Measurements from ENCODE around the gene RGS6.

RGS6 gene

DNA sequence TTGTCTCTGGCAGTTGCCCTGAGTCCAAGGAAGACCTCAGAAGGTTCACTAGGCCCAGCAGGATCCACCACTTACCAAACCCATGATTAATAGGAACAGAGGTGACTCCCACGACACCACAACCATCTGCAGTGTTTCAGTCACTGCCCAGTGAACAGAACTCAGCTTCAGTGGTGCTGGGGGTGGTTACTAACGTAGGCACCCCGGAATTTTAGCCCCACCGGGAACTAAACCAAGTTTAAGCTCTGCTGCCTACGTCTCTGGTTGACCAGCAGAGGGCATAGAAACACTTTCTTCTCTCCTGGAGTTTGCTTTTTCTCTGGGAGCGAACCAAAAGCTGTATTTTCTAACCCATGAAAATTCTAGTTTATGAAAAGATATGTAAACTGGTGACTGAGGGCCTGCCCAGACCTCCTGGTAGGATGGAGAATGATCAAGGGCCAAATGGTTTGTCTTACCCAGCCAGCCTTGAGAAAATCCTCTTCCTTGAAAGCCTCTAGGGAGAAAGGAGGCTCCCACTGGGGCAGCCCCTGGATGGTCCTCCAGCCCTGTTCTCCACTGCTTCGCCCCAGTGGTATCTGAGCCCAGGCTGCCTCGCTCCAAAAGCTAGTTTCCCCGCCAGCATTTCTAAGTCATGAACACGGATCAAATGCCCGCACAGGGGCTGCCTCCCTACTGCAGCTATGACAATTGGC is 581.9 kb downstream of the RGS6 start:
- DNase-seq, result peak; percentile 25

DNA sequence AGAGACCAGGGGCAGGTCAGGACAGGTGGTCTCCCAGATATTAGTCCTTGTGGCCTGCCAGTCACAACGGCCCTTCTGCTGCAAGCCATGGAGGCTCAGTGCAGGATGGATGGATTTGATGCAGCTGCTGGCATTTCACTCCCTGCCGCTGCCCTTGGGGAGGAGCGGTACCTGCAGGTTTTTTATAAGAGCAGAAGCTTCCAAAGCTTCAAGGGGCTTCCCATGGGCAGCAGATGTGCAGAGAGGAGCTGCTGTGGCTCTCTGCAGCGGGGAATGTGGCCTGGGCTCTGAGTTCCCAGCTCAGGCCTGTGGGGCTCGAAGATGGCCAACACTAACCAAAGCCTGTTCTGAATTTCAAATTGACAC is 582.4 kb downstream of the RGS6 start:
- DNase-seq, result no peak

DNA sequence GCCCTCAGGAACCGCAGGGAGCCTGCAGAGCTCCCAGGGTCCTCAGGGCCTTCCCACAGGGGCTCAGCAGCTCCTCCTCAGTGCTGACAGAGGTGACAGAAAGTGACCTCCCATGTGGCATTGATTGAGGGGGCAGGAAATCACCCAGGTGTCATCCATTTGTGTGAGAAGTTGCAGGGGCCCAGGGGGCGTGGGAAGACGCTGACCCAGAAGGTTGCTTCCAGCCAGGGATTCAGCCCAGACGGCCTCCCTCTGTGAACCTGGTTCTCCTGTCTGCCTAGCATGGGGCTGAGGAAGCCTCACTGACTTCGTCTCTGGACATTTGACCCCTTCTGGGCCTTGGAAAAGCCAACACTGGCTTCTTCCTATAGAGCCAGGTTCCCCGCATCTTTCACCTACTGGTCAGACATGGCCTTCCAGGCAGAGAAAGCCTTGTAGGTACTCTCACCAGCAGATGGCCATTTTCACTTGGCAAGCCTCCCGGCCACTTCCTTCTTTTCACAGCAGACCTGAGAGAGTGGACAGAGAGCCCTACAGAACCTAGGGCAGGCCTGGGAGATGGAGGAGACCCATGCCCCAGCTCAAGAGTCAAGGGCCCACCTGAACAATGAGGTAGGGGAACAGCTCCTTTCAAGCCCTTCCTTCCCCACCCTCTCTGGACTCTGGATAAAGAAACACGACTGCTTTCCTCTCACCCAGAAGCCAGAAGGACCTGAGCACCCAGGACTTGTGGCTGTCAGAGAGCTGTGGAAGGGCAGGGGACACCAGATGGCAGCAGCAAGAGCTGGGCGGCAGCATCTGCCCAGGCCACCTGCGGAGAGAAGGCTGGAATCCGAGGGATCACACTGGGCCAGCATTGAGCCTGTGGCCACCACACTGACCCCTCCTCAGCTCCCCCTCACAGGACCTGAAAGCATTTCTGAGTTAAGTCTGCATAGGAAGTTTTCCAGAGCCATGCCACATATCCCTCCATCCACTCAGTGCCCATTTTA is 583.8 kb downstream of the RGS6 start:
- peak; percentile 11 for DNase-seq

DNA sequence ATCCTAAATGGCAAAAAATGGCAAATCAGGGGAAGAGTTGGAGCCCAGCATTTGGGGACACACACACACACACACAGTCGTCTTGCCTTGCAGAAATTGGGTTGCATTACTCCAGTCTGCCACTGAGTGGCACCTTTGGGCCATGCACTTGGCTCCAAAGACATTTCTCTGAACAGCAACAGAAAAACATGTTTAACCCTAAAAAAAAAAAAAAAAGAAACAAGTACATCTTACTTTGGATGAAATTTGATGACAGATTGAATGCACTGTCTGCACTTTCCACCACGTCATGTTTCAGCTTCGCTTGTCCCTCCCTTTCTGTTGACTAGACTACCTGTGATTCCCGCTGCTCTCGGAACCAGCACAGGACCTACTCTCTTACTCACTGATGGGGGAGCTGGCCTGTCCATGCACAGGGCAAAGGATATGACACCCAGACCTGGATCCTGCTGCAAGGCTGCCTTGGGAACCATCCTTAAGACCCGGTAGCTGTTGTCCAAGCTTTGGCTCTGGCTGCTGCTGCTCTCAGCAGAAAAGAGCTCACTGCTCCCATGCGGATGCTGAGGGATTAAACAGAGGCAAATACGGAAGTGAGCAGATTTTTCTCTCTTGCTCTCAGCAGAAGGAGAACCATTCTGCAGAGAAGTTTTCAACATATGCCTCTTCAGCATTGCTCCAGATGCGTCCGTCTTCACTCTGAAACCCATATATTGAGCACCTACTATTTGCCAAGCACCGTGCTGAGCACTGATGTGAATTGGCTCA is 584.9 kb downstream of the RGS6 start:
- peak; percentile 60 for DNase-seq

DNA sequence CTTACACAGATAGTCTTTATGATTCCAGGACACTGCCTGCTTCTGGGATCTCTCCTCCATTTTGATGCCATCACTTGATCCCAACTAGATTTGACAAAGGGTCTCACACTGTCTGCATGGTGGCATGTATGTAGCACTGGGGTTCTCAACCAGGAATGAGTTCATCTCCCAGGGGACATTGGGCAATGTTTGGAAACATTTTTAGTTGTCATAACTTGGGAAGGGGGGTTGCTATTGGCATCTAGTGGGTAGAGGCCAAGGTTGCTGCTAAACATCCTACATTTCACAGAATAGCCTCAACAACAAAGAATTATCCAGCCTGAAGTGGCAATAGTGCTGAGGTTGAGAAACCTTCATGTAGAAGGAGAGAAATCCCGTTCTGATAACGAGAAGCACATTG is 585.5 kb downstream of the RGS6 start:
- no peak for DNase-seq

DNA sequence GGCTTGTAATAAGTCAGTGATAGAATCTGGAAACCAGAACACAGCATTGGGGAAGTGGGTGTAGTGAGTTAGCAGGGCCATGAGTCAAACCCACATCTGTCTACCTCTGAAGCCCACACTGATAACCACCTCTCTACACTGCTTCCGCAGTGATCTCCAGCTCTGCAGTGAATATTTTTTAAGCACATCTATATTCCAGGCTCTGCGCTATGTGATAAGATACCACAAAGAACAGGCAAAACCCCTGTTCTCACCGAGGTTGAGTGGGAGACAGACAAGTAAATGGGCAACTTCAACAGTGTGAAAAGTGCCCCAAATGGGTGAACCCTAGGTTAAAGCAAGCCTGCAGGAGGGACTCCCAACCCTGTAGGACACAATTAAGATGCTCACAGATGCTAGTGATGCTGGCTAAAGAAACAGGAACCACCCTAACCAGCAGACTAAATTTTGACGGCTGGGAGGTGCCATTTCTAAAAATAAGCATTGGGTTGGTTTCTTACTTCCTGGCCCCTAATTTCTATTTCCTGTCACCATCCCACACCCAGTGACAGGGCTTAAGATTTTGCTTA is 586.7 kb downstream of the RGS6 start:
- no peak for DNase-seq

DNA sequence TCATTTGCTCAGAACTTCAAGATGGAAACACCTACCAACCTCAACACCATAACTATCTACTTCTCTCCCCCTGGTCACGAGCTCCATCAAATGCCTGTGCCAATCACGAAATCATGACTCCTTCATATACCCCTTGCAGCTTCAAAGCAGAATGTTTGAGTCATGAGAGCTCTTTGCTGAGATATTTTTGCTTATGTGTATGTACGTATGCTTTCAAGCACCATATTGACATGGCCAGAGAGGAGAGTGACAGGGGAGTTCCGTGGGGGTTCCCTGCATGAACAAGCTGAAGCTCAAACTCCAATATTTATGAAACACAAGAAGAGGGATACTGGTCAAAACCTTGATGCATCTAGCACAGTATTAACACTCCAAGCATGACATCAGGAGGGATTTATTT is 587.3 kb downstream of the RGS6 start:
- no peak for DNase-seq

DNA sequence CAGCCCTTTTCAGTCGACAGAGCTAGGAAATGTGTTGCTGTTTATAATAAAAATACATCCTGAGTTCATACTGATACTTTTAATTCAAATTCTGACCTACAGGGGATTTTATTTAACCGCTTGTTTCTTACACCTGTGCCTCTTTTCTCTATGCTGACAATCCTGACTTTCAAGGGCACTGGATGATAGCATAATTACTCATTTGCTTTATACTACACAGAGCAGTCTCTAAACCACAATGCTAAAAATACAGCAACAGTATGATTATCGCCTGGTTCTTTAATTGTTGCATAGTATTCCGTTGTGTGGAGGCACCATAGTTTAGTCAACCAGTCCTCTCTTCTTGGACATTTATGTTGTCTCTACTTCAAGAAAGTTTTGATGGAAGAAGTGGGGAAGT is 588.8 kb downstream of the RGS6 start:
- DNase-seq, result no peak

DNA sequence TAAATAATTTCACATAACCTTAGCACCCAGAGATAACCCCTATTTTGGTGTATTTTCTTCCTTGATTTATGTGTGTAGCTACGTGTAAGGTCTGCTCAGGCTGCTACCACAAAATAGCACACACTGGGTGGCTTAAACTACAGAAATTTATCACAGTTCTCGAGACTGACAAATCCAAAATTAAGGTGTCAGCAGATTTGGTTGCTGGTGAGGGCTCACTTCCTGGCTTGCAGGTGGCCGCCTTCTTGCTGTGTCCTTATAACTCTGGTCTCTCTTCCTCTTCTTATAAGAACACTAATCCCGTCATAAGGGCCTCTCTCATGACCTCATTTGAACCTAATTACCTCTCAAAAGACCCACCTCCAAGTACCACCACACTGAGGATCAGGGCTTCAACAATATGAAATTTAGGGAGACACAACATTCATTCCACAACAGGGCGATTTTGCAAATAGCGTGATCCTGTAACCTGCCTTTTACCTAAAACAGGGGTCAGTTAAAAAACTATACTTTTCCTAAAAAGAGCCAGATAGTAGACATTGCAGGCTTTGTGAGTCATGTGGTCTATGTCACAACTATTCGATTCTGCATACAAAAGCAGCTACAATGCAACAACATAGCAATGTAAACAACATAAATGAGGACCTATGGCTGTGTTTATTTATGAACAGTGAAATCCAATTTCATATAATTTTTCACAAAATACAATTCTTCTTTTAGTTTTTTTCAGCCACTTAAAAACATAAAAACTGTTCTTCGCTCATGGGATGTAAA is 589.9 kb downstream of the RGS6 start:
- no peak for DNase-seq

DNA sequence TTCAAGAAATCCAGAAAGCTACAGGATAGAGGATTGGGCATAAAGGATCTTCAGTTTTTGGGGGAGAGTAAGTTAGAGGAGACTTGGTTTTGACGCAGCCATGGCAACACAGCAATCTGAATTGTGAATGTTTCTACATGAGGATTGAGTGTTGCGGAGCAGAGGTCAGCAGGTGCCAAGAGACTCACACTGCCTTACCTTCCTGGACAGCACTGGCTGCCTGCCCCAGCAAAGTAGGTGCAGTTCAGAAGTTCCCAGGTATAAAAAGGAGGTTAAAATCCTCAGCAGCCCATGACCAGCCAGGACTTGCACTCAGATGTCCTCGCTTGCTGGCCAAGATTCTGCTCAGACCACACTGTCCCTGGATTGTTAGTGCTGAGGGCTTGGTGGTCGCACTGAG is 590.6 kb downstream of the RGS6 start:
- no peak for DNase-seq

DNA sequence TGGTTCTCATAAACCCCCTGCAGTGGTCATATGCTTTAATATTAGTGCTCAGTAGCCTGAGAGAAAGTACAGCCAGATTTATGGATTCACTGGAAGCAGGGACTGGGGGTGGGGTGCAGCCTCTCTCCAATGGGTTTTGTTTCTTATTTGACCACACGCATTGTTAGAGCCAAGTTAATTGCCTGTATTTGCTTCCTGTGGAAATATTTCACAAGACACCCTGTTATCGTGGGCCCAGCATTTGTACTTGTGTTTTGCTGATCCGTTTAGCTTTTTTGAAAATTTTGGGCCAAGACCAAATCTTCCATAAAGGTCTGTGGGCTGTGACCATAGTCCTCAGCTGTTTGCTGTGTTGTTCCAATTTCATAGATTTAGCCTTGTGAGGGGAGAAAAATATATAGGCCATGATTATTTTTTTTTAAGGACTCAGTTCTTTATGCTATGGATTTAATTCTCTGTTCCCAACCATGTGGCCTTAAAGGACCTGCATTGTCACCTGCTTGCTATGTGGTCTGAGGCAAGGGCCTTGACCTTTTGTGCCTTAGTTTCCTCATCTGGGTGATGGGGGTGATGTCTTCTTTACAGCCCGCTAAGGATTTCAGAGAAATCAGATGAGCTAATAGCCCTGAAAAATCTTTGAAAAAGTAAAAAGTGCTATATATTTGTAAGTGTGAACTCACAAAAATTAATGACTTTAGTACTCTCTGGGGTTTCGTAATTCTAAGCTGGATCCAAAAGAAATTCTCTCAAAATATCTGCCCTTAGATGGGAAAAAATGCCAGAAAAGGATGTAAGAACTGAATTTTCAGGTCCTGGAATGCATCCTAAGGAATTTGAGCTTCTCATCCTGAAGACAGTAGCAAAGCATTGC is 591.4 kb downstream of the RGS6 start:
- DNase-seq, result no peak

DNA sequence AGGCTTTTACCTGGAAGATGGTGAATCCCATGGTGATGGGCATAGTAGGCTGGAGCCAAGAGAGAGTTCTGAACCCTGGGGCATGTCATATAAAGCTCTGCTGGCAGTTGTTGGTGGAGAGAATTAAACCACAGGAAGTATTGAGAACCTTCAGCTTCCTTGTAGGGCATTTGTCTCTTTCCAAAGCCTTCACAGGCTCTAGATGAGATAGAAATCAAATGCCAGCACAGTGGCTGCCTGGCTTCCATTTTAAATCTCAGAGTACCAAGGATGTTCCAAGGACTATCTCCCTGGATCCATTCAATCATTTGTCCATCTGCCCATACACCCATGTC is 592.0 kb downstream of the RGS6 start:
- DNase-seq, result no peak

DNA sequence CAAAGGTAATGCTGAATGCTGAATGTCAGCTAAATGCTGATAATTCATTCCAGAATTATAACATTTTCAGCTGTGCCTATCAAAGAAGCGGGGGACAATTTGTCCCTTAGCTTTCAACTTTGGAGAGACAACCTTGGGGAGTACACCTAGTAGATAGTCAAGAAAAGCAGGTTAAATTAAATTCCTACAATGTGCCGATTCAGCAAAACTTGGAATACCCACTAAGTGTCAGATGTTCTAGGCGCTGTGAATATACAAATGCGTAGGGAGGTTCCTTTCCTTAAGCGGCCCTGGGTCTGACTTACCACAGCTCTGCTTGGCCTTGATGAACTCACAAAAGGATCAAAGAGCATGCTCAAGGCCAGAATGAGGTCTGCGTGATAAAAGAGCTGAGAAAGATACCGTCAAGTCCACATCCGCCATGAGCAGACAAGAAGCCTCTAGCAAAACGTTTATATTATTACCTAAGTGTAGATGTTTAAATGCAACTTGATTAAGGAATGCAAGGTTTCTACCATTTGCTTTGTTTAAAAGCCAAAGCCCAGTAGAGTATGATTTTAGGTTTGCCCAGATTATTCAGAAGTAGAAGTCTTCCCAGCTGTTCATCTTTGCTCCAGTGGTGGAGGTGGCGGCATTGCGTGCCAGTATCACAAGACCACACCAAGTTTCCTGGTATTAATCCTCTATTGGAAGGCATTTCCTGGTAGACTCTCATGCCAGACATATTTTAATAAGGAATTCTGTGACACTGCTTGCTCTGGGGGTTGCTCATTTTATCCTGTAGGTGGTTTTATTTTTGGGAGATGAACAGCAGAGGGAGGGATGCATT is 593.1 kb downstream of the RGS6 start:
- DNase-seq, result no peak

DNA sequence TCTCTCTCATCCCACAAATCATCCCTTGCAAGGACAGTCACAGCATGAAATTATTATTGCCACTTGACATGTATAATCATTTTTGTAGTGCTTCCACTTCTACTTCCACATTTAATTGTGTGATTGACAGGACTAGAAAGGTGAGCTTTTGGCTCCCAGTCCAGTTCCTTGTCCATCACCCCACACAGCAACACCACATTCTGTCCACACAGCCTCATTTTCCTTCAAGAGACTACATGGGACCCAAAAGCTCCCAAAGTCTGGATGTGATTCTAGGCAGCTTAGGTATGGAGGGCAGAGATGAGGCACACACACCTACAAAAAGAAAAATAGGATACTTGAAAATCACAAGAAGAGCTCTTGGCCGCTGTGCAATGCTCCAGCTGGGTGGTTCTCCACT is 595.4 kb downstream of the RGS6 start:
- no peak for DNase-seq

DNA sequence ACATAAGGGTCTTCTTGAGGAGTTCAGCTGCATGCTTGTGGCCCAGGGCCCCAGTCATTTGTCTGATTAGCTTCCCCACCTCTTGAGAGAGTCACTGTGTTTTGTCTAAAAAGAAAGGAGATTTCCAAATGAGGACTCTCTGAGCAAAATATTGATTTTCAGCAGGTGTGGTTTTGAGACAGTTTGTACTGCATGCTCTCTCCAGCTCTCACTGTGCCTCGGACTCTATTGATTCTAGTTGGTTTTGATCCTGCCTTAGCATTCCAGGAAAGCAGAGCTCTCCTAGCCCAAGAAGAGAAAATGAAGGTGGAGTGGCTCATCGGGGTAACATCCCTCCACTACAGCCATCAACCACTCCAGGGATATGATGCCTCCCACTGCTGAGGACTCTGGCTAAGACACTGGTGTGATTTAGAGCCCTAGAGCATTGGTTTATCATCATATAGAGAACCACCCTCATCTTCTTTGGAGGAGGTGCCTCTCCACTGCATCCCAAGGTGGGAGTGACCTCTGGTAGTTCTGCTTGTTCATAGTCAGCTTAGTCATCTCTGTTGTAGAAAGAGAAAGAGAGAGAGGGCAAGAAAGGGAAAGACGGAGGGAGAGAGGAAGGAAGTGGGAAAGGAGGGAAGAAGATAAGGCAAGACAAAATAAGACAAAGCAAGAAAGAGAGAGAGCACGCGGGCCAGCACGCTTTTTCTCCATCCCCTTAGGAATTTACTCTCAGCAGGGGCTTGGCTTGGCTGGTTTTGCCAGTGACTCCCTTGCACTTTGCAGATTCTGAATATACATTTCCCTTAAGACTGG is 596.0 kb downstream of the RGS6 start:
- DNase-seq, result no peak

DNA sequence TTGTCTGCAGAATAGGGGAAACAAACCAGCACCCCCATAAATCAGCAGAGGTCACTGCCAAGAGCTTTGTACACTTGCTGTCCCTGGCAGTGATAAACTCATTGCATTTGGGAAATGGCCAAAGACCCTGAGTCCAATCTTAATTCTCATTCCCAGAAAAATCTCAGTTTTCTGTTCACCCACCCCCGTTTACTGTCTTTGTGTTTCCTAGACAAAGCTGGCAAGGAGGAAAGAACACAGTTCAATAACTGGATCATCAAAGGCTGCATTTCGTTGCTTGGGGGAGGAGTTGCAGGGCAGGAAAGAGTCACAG is 596.6 kb downstream of the RGS6 start:
- no peak for DNase-seq

DNA sequence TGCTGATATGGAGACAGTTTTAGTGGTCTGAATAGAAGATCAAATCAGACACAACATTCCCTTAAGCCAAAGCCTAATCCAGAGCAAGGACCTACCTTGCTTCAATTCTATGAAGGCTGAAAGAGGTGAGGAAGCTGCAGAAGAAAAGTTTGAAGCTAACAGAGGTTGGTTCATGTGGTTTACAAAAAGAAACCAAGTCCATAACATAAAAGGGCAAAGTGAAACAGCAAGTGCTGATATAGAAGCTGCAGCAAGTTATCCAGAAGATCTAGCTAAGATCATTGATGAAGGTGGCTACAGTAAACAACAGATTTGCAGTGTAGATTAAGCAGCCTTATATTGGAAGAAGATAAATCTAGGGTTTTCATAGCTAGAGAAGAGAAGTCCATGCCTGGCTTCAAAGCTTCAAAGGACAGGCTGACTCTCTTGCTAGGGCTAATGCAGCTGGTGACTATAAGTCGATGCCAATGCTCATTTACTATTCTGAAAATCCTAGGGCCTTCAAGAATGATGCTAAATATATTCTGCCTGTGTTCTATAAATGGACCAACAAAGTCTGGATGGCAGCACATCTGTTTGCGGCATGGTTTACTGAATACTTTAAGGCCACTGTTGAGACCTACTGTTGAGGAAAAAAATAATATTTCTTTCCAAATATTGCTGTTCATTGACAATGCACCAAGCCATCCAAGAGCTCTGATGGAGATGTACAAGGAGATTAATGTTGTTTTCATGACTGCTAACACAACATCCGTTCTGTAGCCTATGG is 600.6 kb downstream of the RGS6 start:
- no peak for DNase-seq

DNA sequence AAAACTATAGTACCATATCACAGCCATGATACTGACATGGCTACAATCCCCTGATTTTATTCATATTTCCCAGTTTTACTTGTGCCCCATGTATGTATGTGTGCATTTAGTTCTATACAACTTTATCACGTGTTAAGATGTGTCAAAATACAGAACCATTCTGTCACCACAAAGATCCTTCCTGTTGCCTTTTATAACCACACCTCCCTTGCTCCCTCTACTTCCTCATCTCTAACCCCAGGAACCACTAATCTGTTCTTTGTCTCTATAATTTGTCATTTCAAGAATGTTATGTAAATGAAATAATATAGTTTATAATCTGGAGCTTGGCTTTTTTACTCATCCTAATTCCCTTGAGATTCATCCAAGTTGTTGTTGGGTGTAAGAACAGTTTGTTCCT is 603.3 kb downstream of the RGS6 start:
- no peak for DNase-seq

DNA sequence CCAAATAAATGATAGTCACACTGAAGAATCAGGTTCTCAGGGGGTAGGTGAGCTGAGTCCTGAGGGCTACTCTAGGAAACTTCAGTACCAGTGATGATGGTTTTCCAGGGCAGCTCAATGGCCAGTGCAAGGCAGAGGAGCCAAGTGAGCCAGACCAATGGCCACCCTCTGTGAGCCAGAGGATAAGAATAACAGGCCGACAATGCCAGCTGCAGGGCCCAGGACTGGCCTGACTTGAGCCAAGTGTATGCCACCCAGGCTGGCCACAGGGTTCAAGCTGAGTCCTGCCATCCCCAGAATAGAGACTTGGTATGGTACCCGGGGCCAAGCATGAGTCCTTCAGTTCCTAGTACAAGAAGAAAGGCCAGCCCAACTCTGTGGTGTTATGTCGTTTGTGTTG is 606.2 kb downstream of the RGS6 start:
- DNase-seq, result no peak
